SH-SY5Y (cell line): Measurements from ENCODE around the gene PTEN.

Source experiments
- GATA2 ChIP-seq: IDR thresholded peaks from 2 replicates; pipeline ENCODE4 v1.6.1; 2011; ENCODE audit warnings: mild to moderate bottlenecking, low read depth, low read length
- GATA3 ChIP-seq: IDR thresholded peaks from 2 replicates; pipeline ENCODE4 v1.6.1; 2011; ENCODE audit warnings: low read depth, mild to moderate bottlenecking, low read length, moderate library complexity

GRCh38 chr10:87827681-87828080, 35.7 kb upstream of the PTEN start:
- TF ChIP-seq GATA2 (no peak), GATA3 (no peak)
